ENCODE results near the gene HNRNPH1. TPM values are rescaled to one million over a fixed set of nuclear protein-coding genes. Genes with fewer than 3 reads are reported as not detected.

The HNRNPH1 gene
- total RNA-seq, 2 donors from 2014 or later = 345 to 404 TPM

DNA sequence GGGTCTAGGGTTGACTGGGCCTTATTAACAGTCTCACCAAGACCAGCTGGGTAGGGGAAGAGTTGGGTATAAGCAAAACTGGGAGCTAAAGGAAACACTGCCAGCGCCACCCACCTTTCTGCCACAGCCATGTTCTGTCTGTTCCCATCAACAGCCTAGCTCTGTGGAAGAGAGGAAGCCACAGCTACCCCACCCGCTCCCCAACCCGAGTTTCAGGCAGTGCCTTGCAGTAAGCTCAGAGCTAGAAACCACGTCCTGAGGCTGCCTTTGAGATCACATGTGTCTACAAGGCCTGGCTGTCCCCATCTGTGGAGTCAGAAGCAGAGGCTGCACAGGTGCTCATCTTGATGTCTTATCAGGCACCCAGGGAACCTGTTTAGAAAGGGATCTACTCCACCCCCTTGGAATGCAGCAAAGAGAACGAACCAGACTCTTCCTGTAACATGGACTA lies 15.3 kb downstream of the HNRNPH1 start:
- intact Hi-C loops (cut with DNase I) = no loop called here
- peak; percentile 67 for DNase-seq (ENCODE audit: low spot score)

DNA sequence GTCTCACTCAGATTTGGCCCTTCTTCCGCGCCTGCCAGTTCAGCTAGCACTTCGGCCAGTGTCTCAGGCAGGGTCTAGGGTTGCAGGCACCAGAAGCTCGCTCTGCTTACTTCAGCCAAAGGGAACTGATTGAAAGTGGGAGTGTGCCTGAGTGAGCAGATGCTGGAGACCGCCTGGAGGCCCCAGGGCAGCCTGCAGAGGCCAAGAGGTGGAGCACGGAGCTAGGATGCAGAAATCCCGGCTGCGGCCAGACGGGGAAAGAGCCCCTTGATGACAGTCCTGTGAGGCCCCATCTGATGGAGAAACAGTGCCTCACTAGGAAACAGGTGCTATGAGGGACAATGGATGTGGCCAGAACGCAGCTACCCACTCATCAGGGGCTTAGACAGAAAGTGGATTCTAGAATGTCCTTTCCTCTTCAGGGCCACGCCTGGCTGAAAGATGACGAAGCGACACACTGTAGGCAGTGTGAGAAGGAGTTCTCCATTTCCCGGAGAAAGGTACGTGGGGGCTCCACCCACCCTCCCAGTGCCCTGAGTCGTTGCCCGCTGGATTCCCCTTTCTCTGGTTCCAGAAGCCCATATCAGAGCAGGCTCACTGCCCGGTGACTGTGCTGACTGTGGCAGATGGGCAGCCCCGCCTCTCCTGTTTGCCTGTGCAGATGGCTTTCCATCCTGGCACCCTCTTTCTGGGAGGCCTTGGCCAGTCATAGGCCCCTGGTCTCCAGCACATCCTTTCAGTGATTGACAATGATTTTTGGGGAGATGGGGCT lies 16.1 kb downstream of the HNRNPH1 start:
- intact Hi-C loops (cut with DNase I) = no loop called here

DNA sequence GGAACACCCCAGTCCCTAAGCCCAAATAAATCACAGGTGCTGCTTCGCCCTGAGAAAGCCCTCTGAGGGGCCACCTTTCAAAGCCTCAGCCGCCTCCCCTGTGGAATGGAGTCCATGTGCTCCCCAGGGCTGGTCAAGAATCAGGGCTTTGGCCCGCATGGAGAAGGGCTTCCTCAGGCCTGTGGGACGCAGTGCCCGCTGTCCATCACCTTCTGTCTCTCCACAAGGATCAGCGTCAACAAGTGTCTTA lies 16.6 kb downstream of the HNRNPH1 start:
- peak; percentile 76 for DNase-seq (ENCODE audit: low spot score)
- intact Hi-C loops (cut with DNase I) = no loop called here

More for the DNA sequence above, 16.1 kb downstream of the HNRNPH1 start:
- peak; percentile 79 for DNase-seq (ENCODE audit: low spot score)

DNA sequence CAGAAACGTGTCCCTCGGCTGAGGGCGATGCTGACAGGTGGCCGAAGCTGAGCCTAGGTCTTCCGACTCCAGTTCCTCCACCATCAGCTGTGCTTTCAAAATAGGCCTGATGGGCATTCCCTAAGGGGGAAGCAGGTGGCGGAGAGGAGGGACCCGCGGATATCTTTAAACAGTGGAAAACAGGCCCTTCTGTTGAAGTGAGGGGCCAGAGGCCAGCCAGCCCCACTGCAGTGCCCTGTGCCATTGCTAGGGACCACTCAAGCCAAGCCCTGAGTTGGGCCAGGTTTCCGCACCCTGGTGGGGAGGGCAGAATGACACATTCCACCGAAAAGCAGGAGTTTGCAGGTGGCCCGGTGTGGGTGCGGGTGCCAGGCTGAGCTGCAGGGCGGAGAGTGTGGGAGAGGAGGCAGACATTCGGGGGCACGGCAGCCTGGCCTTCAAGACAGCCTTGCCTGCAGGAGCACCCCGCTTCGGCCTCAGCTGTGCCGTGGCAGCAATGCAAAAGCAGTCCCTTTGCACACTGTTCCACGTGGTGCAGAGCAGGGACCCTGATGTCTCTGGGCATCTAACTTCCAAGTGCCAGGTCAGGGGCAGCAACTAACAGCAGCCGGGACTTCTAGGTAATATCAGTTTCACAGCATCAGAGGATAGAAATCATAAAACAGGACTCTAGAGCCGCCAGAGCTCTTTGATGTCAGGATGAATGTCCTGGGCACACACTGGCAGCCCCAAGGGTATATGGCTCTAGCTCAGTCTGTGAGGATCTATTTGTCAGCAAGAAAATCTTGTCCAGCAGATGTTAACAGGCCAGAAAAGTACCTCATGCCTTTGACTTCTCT lies 17.2 kb downstream of the HNRNPH1 start:
- intact Hi-C loops (cut with DNase I) = no loop called here
- DNase-seq (ENCODE audit: low spot score) = peak; percentile 72

DNA sequence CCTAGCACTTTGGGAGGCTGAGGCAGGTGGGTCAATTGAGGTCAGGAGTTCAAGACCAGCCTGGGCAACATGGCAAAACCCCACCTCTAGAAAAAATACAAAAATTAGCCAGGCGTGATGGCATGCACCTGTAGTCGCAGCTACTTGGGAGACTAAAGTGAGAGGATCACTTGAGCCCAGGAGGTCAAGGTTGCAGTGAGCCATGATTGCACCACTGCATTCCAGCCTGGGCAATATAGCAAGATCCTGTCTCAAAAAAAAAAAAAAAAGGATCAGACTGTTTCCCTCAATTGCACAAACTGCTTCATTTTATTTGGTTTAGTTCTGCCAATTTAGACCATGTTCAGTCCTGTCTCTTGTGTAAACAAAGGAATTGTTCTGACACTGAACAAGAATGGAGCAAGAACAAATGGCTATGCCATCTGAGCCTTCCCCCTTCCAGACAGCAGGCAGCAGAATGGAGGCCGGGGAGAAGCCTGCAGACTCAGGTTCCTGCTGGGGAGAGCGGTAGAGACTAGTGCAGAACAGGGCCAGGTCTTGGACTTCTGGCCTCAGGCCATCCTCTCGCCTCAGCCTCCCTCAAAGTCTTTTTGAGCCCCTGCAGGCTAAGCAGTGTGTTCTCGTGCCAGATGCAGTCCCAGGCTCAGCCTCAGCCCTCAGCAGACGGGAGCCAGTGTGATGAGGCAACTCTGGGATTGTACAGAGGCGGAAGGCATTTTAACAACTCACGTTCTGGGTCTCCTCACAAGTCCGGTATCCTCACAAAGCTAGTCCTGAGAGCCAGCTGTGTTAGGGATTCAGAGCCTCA lies 18.2 kb downstream of the HNRNPH1 start:
- DNase-seq (ENCODE audit: low spot score) = peak; percentile 77
- intact Hi-C loops (cut with DNase I) = no loop called here

- intact Hi-C loops (cut with DNase I) = no loop called here
- peak; percentile 55 for DNase-seq (ENCODE audit: low spot score)
These were observed 20.2 kb downstream of the HNRNPH1 start for GRCh38 chr5:179603308-179603707.

- DNase-seq (ENCODE audit: low spot score) = peak; percentile 66
- intact Hi-C loops (cut with DNase I) = no loop called here
These were observed 21.4 kb downstream of the HNRNPH1 start for GRCh38 chr5:179601871-179602625.

DNA sequence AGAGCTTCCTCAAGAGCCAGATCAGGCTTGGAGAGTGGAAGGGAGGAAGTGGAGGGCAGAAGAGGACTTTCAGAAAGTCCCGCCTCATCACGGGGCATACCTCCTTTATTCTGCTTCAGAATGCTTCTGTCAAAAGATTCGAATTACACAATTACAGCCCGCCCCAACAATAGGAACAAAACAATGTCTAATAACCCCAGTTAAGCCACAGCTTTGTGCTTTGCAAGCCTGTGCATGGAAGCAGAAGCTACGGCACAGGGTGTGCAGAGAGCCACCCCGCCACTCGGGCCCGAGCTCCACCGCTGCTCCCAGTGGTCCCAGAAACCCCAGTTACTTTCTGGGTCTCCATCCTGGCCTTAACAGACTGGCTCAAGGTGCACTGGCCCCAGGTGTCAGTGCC lies 23.5 kb downstream of the HNRNPH1 start:
- DNase-seq (ENCODE audit: low spot score) = peak; percentile 78

DNA sequence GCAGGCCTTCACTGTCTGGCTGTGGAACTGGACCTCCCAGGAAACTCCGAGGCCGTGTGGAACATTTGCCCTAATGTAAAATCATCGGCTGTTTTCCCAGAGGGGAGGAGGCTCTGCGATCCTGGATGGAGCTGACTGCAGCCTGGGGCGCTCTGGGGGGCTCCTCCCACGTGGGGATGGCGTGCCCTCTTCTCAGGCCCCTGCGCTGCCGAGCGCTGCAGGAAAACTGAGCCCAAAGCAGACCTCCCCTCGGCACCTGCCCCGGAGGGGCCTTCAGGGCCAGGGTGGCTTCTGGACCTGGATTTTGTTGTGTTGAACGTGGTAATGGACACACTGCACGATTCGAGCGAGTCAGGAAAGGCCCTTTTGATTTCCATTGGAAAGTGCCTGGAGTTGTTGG lies 23.9 kb downstream of the HNRNPH1 start:
- no peak for DNase-seq (ENCODE audit: low spot score)
- intact Hi-C loops (cut with DNase I) = no loop called here

More for the DNA sequence above, 23.5 kb downstream of the HNRNPH1 start:
- intact Hi-C loops (cut with DNase I) = no loop called here

DNA sequence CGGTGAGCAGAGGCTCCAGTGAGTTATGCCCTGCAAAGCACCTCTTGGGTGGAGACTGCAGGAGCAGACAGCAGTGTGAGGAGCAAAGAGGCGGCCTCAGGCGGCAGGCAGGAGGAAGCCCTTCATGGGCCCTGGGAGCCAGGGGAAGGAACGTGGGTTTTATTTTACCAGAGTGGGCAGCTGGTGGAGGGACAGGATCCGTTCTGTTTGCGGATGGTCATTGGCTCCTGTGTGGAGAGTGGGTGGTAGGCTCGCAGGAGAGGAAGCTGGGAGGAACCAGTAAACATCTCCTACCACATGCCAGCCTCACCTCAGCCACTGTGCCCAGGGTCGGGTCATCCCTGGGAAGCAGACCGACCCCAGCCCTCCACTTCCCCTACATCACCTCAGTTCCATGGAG lies 24.4 kb downstream of the HNRNPH1 start:
- DNase-seq (ENCODE audit: low spot score) = no peak

GRCh38 chr5:179596421-179596820 lies 27.1 kb downstream of the HNRNPH1 start:
- no peak for DNase-seq (ENCODE audit: low spot score)

More for the DNA sequence above, 24.4 kb downstream of the HNRNPH1 start:
- intact Hi-C loops (cut with DNase I) = no loop called here

GRCh38 chr5:179595916-179596315 lies 27.6 kb downstream of the HNRNPH1 start:
- DNase-seq (ENCODE audit: low spot score) = no peak
- intact Hi-C loops (cut with DNase I) = no loop called here

More at GRCh38 chr5:179596421-179596820, 27.1 kb downstream of the HNRNPH1 start:
- intact Hi-C loops (cut with DNase I) = no loop called here

GRCh38 chr5:179588166-179588565 lies 35.3 kb downstream of the HNRNPH1 start:
- peak; percentile 15 for DNase-seq (ENCODE audit: low spot score)
- intact Hi-C loops (cut with DNase I) = no loop called here

GRCh38 chr5:179585941-179586401 lies 37.5 kb downstream of the HNRNPH1 start:
- no peak for DNase-seq (ENCODE audit: low spot score)
- intact Hi-C loops (cut with DNase I) = no loop called here

DNA sequence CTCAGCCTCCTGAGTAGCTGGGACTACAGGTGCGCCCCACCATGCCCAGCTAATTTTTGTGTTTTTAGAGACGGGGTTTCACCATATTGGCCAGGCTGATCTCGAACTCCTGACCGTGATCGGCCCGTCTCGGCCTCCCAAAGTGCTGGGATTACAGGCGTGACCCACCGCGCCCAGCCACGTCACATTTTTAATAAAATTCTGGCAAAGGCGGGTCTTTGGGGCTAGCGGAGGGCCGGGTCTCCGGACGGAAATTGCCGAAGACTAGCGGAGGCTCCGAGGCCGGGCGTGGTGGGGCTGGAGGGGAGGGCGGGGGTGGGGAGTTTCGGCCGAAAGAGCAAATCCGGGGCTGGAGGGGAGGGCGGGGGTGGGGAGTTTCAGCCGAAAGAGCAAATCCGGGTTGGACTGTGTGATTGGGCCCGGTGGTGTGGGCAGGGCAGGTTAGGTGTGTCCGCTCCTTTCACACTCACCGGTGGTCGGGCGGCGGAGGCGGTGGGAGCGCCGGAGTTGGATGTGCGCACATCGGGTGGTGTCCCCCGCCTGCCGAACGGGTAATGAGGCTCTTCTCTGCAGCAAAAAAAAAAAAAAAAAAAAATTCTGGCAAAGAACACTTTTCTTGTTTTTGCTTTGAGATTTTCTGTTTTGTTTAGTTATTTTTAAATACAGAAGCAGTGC lies 46.0 kb downstream of the HNRNPH1 start:
- no peak for DNase-seq (ENCODE audit: low spot score)
- intact Hi-C loops (cut with DNase I) = no loop called here

- intact Hi-C loops (cut with DNase I) = no loop called here
These were observed 51.1 kb downstream of the HNRNPH1 start for GRCh38 chr5:179572386-179572785.

DNA sequence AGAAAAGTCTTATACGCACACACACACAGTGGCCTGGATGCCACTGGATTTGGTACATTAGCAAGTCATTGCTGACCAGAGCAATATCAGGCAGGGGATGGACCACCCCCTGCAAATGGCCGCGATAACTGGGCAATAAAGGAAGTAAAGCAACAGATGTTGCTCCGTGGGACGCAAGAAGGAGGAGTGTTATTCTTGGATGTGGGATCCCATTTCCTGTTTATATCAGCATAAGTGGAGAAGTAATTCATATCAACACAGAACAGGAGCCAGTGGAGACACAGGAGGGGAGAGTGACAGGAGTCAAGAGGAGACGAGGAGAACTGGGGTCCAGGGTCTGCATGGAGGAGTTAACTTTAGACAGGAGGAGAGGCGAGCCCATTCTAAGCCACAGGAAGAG lies 54.8 kb downstream of the HNRNPH1 start:
- no peak for DNase-seq (ENCODE audit: low spot score)
- intact Hi-C loops (cut with DNase I) = no loop called here

More at GRCh38 chr5:179572386-179572785, 51.1 kb downstream of the HNRNPH1 start:
- no peak for DNase-seq (ENCODE audit: low spot score)

DNA sequence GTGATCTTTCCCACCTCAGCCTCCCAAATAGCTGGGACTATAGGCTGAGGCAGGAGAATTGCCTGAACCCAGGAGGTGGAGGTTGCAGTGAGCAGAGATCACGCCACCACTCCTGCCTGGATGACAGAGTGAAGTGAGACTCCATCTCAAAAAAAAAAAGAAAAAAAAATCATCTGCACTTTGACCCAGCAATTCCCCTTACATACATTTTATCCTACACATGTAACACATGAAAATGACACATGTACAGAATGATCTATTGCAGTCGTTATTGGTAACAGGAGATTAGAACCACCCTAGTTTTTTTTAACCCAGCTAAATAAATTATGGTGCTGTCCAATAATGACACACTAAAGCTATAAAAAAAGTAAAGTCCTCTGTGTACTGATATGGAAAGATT lies 58.9 kb downstream of the HNRNPH1 start:
- no peak for DNase-seq (ENCODE audit: low spot score)
- intact Hi-C loops (cut with DNase I) = no loop called here

All from posterior vena cava (tissue), 2 donors.